ENCODE data around the gene KCNQ1OT1.

KCNQ1OT1 gene

GRCh38 chr11:2728128-2728662 lies 28.4 kb upstream of the KCNQ1OT1 start:
- no peak overlapping the region for H2AFZ ChIP-seq (ENCODE audit: low read length)
- H3K79me2 ChIP-seq (ENCODE audit: insufficient read depth, low read length), result no peaks in the 10 kb centered on the region
- peaks cover 4% of the 10 kb centered on the region for H3K4me1 ChIP-seq (ENCODE audit: insufficient read depth, low read length, poor library complexity, severe bottlenecking)
- no peaks in the 10 kb centered on the region for H3K36me3 ChIP-seq (ENCODE audit: insufficient read depth, low read length)
- H3F3A ChIP-seq (ENCODE audit: low read depth), result no peaks in the 10 kb centered on the region
- no peaks in the 10 kb centered on the region for H3K27me3 ChIP-seq (ENCODE audit: insufficient read depth, low read length, poor library complexity, severe bottlenecking)
- no peaks in the 10 kb centered on the region for H3K9me2 ChIP-seq (replicated peaks; ENCODE audit: low read depth, low read length)
- no peaks in the 10 kb centered on the region for H3K9me3 ChIP-seq (ENCODE audit: insufficient read depth, low read depth, low read length)
- no peak overlapping the region for H3K9ac ChIP-seq (ENCODE audit: low read depth, low read length, poor library complexity, severe bottlenecking)
- H3K4me2 ChIP-seq (ENCODE audit: low read depth, low read length, poor library complexity, severe bottlenecking), result no peak overlapping the region
- no peak for TF ChIP-seq CTCF (conservative IDR thresholded peaks at IDR 0.05; ENCODE audit: low read length)
- no peak for TF ChIP-seq EZH2phosphoT487 (IDR thresholded peaks at IDR 0.05; ENCODE audit: borderline replicate concordance)
- H3K4me3 ChIP-seq (ENCODE audit: low read length, poor library complexity, severe bottlenecking), result no peak overlapping the region
- H4K20me1 ChIP-seq (ENCODE audit: insufficient read depth, low read length, poor library complexity, severe bottlenecking), result no peaks in the 10 kb centered on the region

- H3K4me3 ChIP-seq (ENCODE audit: low read length, poor library complexity, severe bottlenecking), result no peak overlapping the region
- H3K4me1 ChIP-seq (ENCODE audit: insufficient read depth, low read length, poor library complexity, severe bottlenecking), result no peaks in the 10 kb centered on the region
These were observed 27.2 kb upstream of the KCNQ1OT1 start for GRCh38 chr11:2726964-2727363.

GRCh38 chr11:2725368-2726300 lies 25.8 kb upstream of the KCNQ1OT1 start:
- H3K4me3 ChIP-seq (ENCODE audit: low read length, poor library complexity, severe bottlenecking), result no peak overlapping the region
- no peaks in the 10 kb centered on the region for H3F3A ChIP-seq (ENCODE audit: low read depth)
- no peaks in the 10 kb centered on the region for H3K4me1 ChIP-seq (ENCODE audit: insufficient read depth, low read length, poor library complexity, severe bottlenecking)
- H3K9ac ChIP-seq (ENCODE audit: low read depth, low read length, poor library complexity, severe bottlenecking), result no peak overlapping the region
- no peak overlapping the region for H3K4me2 ChIP-seq (ENCODE audit: low read depth, low read length, poor library complexity, severe bottlenecking)
- no peak overlapping the region for H2AFZ ChIP-seq (ENCODE audit: low read length)
- no peaks in the 10 kb centered on the region for H3K9me2 ChIP-seq (replicated peaks; ENCODE audit: low read depth, low read length)
- no peaks in the 10 kb centered on the region for H3K9me3 ChIP-seq (ENCODE audit: insufficient read depth, low read depth, low read length)
- no peaks in the 10 kb centered on the region for H3K79me2 ChIP-seq (ENCODE audit: insufficient read depth, low read length)
- H4K20me1 ChIP-seq (ENCODE audit: insufficient read depth, low read length, poor library complexity, severe bottlenecking), result no peaks in the 10 kb centered on the region
- TF ChIP-seq CTCF (conservative IDR thresholded peaks at IDR 0.05; ENCODE audit: low read length) (no peak), EZH2phosphoT487 (IDR thresholded peaks at IDR 0.05; ENCODE audit: borderline replicate concordance) (no peak)
- H3K27me3 ChIP-seq (ENCODE audit: insufficient read depth, low read length, poor library complexity, severe bottlenecking), result no peaks in the 10 kb centered on the region
- H3K36me3 ChIP-seq (ENCODE audit: insufficient read depth, low read length), result no peaks in the 10 kb centered on the region

More at GRCh38 chr11:2726964-2727363, 27.2 kb upstream of the KCNQ1OT1 start:
- Histone ChIP-seq H3K79me2 (ENCODE audit: insufficient read depth, low read length) (no peaks in the 10 kb centered on the region), H3K9ac (ENCODE audit: low read depth, low read length, poor library complexity, severe bottlenecking) (no peak overlapping the region), H2AFZ (ENCODE audit: low read length) (no peak overlapping the region), H4K20me1 (ENCODE audit: insufficient read depth, low read length, poor library complexity, severe bottlenecking) (no peaks in the 10 kb centered on the region), H3K9me3 (ENCODE audit: insufficient read depth, low read depth, low read length) (no peaks in the 10 kb centered on the region), H3F3A (ENCODE audit: low read depth) (no peaks in the 10 kb centered on the region), H3K4me2 (ENCODE audit: low read depth, low read length, poor library complexity, severe bottlenecking) (no peak overlapping the region), H3K36me3 (ENCODE audit: insufficient read depth, low read length) (no peaks in the 10 kb centered on the region), H3K27me3 (ENCODE audit: insufficient read depth, low read length, poor library complexity, severe bottlenecking) (no peaks in the 10 kb centered on the region), H3K9me2 (replicated peaks; ENCODE audit: low read depth, low read length) (no peaks in the 10 kb centered on the region)
- no peak for TF ChIP-seq CTCF (conservative IDR thresholded peaks at IDR 0.05; ENCODE audit: low read length)
- TF ChIP-seq EZH2phosphoT487 (IDR thresholded peaks at IDR 0.05; ENCODE audit: borderline replicate concordance), result no peak

Measured in Loucy (cell line).